HL-60 (cell line): ENCODE results near the gene EYS.
"Not testable (repeated sequence)": the region's sequence is repeated elsewhere in the genome, so short reads cannot be mapped to it uniquely, and the experiment has no call there.

Experiments
- DNase-seq, 2 experiments: peaks; one replicate each; pipeline ENCODE4 v3.0.0-alpha.2; 2010 to 2020; ENCODE audit warnings: low read depth in 1 of 2, low spot score in 1 of 2
- H3K27ac ChIP-seq: fragments of 250-450 bp; sonication (Bioruptor Pico); replicated peaks from 2 replicates; pipeline ENCODE4 v1.5.1; 2020; ENCODE audit warnings: mild to moderate bottlenecking, moderate library complexity
- H3K27me3 ChIP-seq: fragments of 250-450 bp; sonication (Bioruptor Pico); 2 replicates; pipeline ENCODE4 v1.5.1; 2021; ENCODE audit warnings: mild to moderate bottlenecking, moderate library complexity; ENCODE audit not compliant: insufficient read depth, poor library complexity, severe bottlenecking
- H3K4me3 ChIP-seq: replicated peaks from 2 replicates; pipeline ENCODE4 v1.5.1; 2011; ENCODE audit warnings: mild to moderate bottlenecking, control low read depth, low read length; ENCODE audit not compliant: insufficient read depth
- GABPA ChIP-seq: IDR thresholded peaks from 2 replicates; pipeline ENCODE4 v1.6.1; 2012; ENCODE audit warnings: low read depth
- POLR2AphosphoS5 ChIP-seq: IDR thresholded peaks from 2 replicates; pipeline ENCODE4 v1.6.1; 2012; ENCODE audit warnings: low read depth
- SPI1 ChIP-seq: IDR thresholded peaks from 2 replicates; pipeline ENCODE4 v1.6.1; 2012; ENCODE audit warnings: low read depth, mild to moderate bottlenecking, borderline replicate concordance
- TF ChIP-seq, protein P1 (sequence below): IDR thresholded peaks from one replicate; pipeline ENCODE4 v1.5.1; 2011; ENCODE audit warnings: low read length, control low read depth, inconsistent platforms; ENCODE audit not compliant: insufficient read depth
- TF ChIP-seq, protein P2 (sequence below): IDR thresholded peaks from 2 replicates; pipeline ENCODE4 v1.6.1; 2012; ENCODE audit warnings: low read depth; ENCODE audit not compliant: insufficient replicate concordance

Gene EYS

GRCh38 chr6:63742060-63742459 is 1965.0 kb downstream of the EYS start:
- no peak for DNase-seq
- TF ChIP-seq, protein P1, sequence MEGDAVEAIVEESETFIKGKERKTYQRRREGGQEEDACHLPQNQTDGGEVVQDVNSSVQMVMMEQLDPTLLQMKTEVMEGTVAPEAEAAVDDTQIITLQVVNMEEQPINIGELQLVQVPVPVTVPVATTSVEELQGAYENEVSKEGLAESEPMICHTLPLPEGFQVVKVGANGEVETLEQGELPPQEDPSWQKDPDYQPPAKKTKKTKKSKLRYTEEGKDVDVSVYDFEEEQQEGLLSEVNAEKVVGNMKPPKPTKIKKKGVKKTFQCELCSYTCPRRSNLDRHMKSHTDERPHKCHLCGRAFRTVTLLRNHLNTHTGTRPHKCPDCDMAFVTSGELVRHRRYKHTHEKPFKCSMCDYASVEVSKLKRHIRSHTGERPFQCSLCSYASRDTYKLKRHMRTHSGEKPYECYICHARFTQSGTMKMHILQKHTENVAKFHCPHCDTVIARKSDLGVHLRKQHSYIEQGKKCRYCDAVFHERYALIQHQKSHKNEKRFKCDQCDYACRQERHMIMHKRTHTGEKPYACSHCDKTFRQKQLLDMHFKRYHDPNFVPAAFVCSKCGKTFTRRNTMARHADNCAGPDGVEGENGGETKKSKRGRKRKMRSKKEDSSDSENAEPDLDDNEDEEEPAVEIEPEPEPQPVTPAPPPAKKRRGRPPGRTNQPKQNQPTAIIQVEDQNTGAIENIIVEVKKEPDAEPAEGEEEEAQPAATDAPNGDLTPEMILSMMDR: no peak
- TF ChIP-seq GABPA (no peak), POLR2AphosphoS5 (no peak), SPI1 (no peak)
- TF ChIP-seq, protein P2, sequence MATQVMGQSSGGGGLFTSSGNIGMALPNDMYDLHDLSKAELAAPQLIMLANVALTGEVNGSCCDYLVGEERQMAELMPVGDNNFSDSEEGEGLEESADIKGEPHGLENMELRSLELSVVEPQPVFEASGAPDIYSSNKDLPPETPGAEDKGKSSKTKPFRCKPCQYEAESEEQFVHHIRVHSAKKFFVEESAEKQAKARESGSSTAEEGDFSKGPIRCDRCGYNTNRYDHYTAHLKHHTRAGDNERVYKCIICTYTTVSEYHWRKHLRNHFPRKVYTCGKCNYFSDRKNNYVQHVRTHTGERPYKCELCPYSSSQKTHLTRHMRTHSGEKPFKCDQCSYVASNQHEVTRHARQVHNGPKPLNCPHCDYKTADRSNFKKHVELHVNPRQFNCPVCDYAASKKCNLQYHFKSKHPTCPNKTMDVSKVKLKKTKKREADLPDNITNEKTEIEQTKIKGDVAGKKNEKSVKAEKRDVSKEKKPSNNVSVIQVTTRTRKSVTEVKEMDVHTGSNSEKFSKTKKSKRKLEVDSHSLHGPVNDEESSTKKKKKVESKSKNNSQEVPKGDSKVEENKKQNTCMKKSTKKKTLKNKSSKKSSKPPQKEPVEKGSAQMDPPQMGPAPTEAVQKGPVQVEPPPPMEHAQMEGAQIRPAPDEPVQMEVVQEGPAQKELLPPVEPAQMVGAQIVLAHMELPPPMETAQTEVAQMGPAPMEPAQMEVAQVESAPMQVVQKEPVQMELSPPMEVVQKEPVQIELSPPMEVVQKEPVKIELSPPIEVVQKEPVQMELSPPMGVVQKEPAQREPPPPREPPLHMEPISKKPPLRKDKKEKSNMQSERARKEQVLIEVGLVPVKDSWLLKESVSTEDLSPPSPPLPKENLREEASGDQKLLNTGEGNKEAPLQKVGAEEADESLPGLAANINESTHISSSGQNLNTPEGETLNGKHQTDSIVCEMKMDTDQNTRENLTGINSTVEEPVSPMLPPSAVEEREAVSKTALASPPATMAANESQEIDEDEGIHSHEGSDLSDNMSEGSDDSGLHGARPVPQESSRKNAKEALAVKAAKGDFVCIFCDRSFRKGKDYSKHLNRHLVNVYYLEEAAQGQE: no peak
- Histone ChIP-seq H3K4me3 (no peak overlapping the region), H3K27me3 (no peaks in the 10 kb centered on the region), H3K27ac (no peak overlapping the region)

- Histone ChIP-seq H3K4me3 (no peak overlapping the region), H3K27ac (no peak overlapping the region), H3K27me3 (no peaks in the 10 kb centered on the region)
- no peak for DNase-seq
- TF ChIP-seq, protein P1: no peak
- TF ChIP-seq SPI1: no peak
- TF ChIP-seq, protein P2: no peak
- TF ChIP-seq GABPA: no peak
- no peak for TF ChIP-seq POLR2AphosphoS5
Measured at GRCh38 chr6:63740709-63741108, 1966.3 kb downstream of the EYS start.

DNA sequence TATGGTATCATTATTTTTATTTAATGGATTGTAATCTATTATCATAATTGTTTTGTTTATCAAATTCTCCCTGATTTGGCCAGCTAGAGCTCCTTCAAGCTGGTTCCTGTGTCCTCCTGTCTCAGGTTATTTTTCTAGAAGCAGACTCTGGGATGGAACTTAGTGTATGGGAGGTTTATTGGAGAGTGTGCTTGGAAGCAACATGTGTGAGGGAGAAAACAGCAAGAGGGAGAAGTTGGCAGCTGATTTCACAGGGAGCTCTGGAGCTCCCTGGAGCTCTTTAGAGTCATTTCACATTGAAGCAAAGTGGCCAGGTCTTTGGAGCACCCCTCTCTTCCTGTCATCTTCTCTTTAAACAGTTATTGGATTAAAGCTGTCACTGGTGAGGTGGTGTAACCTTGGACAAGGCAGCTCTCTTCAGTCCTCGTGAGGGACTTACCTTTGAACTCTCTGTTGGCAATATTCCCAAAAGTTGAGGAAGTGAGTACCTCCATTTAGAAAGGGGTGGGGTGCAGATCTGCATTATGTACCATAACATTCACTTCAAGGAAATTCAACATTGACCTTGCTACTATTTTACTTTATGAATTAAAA is 1967.8 kb downstream of the EYS start:
- TF ChIP-seq SPI1 (no peak), GABPA (no peak)
- TF ChIP-seq, protein P2: no peak
- no peak overlapping the region for H3K27ac ChIP-seq
- H3K4me3 ChIP-seq: no peak overlapping the region
- DNase-seq: no peak
- H3K27me3 ChIP-seq: no peaks in the 10 kb centered on the region

GRCh38 chr6:63738190-63738589 is 1968.8 kb downstream of the EYS start:
- not testable (repeated sequence) for H3K4me3 ChIP-seq, DNase-seq, H3K27ac ChIP-seq, H3K27me3 ChIP-seq
